Liver (tissue), 3 donors: ENCODE results near the gene OCA2.

Experiments
- EGR1 ChIP-seq, 2 donors: IDR thresholded peaks; 2 replicates each; pipeline ENCODE4 v1.6.1; 2016 to 2018; ENCODE audit warnings: antibody characterized with exemption in 2 of 2, low read depth in 2 of 2
- RXRA ChIP-seq, 2 donors: IDR thresholded peaks; 2 replicates each; pipeline ENCODE4 v1.6.1; 2017 to 2018; ENCODE audit warnings: antibody characterized with exemption in 2 of 2, mild to moderate bottlenecking in 1 of 2
- SP1 ChIP-seq: IDR thresholded peaks from 2 replicates; pipeline ENCODE4 v1.6.1; 2018; ENCODE audit warnings: antibody characterized with exemption, mild to moderate bottlenecking
- TAF1 ChIP-seq: conservative IDR thresholded peaks from 2 replicates; pipeline ENCODE4 v1.6.1; 2016; ENCODE audit warnings: antibody characterized with exemption, mild to moderate bottlenecking
- YY1 ChIP-seq: IDR thresholded peaks from 2 replicates; pipeline ENCODE4 v1.6.1; 2016; ENCODE audit warnings: antibody characterized with exemption, mild to moderate bottlenecking
- TF ChIP-seq, protein P1 (sequence below): fragments of 150-350 bp; IDR thresholded peaks from 2 replicates; pipeline ENCODE4 v1.5.1; 2017; ENCODE audit warnings: improper control_type of control experiment, low read depth, low read length; ENCODE audit not compliant: missing input control
- TF ChIP-seq, protein P2 (sequence below): IDR thresholded peaks from 2 replicates; pipeline ENCODE4 v1.6.1; 2016; ENCODE audit warnings: antibody characterized with exemption, mild to moderate bottlenecking
- donor health status: healthy.
- donor health status: healthy.

DNA sequence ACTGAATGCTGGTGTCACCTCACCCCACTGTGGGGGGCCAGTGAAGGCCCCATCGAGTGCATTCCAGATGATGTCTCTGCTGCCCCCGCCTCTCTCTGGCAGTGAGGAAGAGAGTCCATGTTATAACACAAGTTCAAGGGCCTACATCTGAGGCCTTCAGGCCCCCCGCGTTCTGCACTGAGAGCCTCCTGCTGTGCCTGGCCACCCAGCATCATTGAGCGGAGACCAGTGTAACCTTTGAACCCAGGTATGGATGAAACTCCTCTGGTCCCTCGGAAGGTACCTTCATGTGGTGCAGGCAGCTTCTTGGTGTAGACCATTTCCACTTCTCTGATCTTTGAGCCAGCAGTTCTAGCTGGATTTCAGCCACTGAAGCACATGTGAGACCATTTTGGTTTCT, 324.9 kb downstream of the OCA2 start:
- TF ChIP-seq, protein P1, sequence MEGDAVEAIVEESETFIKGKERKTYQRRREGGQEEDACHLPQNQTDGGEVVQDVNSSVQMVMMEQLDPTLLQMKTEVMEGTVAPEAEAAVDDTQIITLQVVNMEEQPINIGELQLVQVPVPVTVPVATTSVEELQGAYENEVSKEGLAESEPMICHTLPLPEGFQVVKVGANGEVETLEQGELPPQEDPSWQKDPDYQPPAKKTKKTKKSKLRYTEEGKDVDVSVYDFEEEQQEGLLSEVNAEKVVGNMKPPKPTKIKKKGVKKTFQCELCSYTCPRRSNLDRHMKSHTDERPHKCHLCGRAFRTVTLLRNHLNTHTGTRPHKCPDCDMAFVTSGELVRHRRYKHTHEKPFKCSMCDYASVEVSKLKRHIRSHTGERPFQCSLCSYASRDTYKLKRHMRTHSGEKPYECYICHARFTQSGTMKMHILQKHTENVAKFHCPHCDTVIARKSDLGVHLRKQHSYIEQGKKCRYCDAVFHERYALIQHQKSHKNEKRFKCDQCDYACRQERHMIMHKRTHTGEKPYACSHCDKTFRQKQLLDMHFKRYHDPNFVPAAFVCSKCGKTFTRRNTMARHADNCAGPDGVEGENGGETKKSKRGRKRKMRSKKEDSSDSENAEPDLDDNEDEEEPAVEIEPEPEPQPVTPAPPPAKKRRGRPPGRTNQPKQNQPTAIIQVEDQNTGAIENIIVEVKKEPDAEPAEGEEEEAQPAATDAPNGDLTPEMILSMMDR, result no peak
- no peak for TF ChIP-seq RXRA (IDR thresholded peaks at IDR 0.05)
- TF ChIP-seq SP1, result no peak
- no peak for TF ChIP-seq YY1
- TF ChIP-seq TAF1, result no peak
- TF ChIP-seq, protein P2, sequence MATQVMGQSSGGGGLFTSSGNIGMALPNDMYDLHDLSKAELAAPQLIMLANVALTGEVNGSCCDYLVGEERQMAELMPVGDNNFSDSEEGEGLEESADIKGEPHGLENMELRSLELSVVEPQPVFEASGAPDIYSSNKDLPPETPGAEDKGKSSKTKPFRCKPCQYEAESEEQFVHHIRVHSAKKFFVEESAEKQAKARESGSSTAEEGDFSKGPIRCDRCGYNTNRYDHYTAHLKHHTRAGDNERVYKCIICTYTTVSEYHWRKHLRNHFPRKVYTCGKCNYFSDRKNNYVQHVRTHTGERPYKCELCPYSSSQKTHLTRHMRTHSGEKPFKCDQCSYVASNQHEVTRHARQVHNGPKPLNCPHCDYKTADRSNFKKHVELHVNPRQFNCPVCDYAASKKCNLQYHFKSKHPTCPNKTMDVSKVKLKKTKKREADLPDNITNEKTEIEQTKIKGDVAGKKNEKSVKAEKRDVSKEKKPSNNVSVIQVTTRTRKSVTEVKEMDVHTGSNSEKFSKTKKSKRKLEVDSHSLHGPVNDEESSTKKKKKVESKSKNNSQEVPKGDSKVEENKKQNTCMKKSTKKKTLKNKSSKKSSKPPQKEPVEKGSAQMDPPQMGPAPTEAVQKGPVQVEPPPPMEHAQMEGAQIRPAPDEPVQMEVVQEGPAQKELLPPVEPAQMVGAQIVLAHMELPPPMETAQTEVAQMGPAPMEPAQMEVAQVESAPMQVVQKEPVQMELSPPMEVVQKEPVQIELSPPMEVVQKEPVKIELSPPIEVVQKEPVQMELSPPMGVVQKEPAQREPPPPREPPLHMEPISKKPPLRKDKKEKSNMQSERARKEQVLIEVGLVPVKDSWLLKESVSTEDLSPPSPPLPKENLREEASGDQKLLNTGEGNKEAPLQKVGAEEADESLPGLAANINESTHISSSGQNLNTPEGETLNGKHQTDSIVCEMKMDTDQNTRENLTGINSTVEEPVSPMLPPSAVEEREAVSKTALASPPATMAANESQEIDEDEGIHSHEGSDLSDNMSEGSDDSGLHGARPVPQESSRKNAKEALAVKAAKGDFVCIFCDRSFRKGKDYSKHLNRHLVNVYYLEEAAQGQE, result no peak
- no peak for TF ChIP-seq EGR1 (IDR thresholded peaks at IDR 0.05; ENCODE audit: low read depth in 2 of 2)
